Tibial artery (tissue), 4 donors: Measurements from ENCODE around the gene DEFB127.
"Not testable (repeated sequence)": the region's sequence is repeated elsewhere in the genome, so short reads cannot be mapped to it uniquely, and the experiment has no call there.

Experiments used
- DNase-seq, 2 donors: peaks; one replicate each; pipeline ENCODE4 v3.0.0-alpha.2; 2019
- H3K27ac ChIP-seq, 2 donors: fragments of 200-600 bp; sonication (generic) in 1 of 2; 1 replicate in 1 of 2; 2 replicates in 1 of 2; pipeline ENCODE4 v1.5.1; 2018 to 2019; ENCODE audit warnings: mild to moderate bottlenecking in 1 of 2
- H3K27me3 ChIP-seq, 2 donors: fragments of 200-600 bp; sonication (generic) in 1 of 2; one replicate each; pipeline versions ENCODE4 v1.5.1 to v1.6.0; 2016 to 2019
- H3K36me3 ChIP-seq, 3 donors: fragments of 200-600 bp; sonication (generic) in 2 of 3; one replicate each; pipeline ENCODE4 v1.5.1; 2016 to 2019; ENCODE audit warnings: mild to moderate bottlenecking in 2 of 3
- H3K4me1 ChIP-seq, 4 donors: fragments of 200-600 bp; sonication (generic) in 2 of 4; 1 replicate in 3 of 4; 2 replicates in 1 of 4; pipeline ENCODE4 v1.5.1; 2016 to 2019
- H3K4me3 ChIP-seq, 2 donors: fragments of 200-600 bp; sonication (generic) in 1 of 2; 1 replicate in 1 of 2; 2 replicates in 1 of 2; pipeline ENCODE4 v1.5.1; 2018 to 2019; ENCODE audit warnings: mild to moderate bottlenecking in 2 of 2
- H3K9me3 ChIP-seq, 3 donors: fragments of 200-600 bp; sonication (generic) in 1 of 3; one replicate each; pipeline ENCODE4 v1.5.1; 2016 to 2019
- intact Hi-C: fragments of 100-400 bp; cut with DNase I; formaldehyde crosslinking; loops from one replicate; pipeline ENCODE4 v1.15.0; 2023; ENCODE audit warnings: low total_unique reads
- TF ChIP-seq, protein P1 (sequence below), 2 experiments: fragments of 200-600 bp in 1 of 2; fragments of 450-650 bp in 1 of 2; IDR thresholded peaks; one replicate each; pipeline ENCODE4 v1.5.1; 2017 to 2019; ENCODE audit warnings: antibody characterized with exemption in 2 of 2, mild to moderate bottlenecking in 1 of 2, moderate library complexity in 1 of 2

DEFB127 gene

DNA sequence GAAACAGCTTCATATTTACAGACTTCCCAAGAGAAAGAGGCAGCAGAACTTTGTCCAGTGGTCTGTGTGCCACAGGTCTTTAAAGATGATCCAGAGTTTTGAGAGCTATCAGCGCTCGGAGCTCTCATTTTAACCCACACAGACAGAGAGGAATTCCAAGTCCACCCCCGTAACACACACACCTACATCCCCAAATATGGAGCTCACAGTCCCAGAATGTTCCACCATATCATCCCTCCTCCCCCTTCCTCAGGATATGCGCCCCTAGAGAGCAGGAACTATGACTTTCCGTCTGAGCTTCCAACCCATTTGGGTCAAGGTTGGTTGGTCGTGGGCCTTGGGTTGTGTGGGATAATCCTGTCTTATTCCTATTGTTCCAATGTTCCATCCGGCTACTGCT, 32.4 kb downstream of the DEFB127 start, which contains the start of gene DEFB128:
Gene DEFB128 (minus strand): TSS at position 101 of the 400 bp plus-strand sequence. CDS start 88 bp downstream, at position 13.
- no peaks in the 10 kb centered on the region for H3K27me3 ChIP-seq
- intact Hi-C loops: no loop called here

DNA sequence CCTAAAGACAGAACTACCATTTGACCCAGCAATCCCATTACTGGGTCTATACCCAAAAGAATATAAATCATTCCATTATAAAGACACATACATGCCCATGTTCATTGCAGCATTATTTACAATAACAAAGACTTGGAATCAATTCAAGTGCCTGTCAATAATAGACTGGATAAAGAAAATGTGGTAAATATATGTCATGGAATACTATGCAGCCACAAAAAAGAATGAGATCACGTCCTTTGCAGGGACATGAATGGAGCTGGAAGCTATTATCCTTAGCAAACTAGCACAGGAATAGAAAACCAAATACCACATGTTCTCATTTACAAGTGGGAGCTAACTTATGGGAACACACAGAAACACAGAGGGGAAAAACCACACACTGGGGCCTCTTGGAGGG, 41.0 kb downstream of the DEFB127 start:
- no peak overlapping the region for H3K4me3 ChIP-seq
- H3K4me1 ChIP-seq: no peaks in the 10 kb centered on the region
- no peaks in the 10 kb centered on the region for H3K27me3 ChIP-seq
- no peaks in the 10 kb centered on the region for H3K36me3 ChIP-seq
- intact Hi-C loops: no loop called here
- TF ChIP-seq, protein P1, sequence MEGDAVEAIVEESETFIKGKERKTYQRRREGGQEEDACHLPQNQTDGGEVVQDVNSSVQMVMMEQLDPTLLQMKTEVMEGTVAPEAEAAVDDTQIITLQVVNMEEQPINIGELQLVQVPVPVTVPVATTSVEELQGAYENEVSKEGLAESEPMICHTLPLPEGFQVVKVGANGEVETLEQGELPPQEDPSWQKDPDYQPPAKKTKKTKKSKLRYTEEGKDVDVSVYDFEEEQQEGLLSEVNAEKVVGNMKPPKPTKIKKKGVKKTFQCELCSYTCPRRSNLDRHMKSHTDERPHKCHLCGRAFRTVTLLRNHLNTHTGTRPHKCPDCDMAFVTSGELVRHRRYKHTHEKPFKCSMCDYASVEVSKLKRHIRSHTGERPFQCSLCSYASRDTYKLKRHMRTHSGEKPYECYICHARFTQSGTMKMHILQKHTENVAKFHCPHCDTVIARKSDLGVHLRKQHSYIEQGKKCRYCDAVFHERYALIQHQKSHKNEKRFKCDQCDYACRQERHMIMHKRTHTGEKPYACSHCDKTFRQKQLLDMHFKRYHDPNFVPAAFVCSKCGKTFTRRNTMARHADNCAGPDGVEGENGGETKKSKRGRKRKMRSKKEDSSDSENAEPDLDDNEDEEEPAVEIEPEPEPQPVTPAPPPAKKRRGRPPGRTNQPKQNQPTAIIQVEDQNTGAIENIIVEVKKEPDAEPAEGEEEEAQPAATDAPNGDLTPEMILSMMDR (IDR thresholded peaks at IDR 0.05): no peak
- no peak overlapping the region for H3K27ac ChIP-seq
- no peak for DNase-seq
- no peaks in the 10 kb centered on the region for H3K9me3 ChIP-seq

More for the DNA sequence above, 32.4 kb downstream of the DEFB127 start, which contains the start of gene DEFB128:
- no peak within 1 kb of the TSS for H3K4me3 ChIP-seq
- TF ChIP-seq, protein P1 (IDR thresholded peaks at IDR 0.05): no peak
- H3K27ac ChIP-seq: no peak within 1 kb of the TSS
- DNase-seq: no peak
- H3K9me3 ChIP-seq: no peaks in the 10 kb centered on the region
- no peaks in the 10 kb centered on the region for H3K36me3 ChIP-seq
- H3K4me1 ChIP-seq: no peaks in the 10 kb centered on the region

DNA sequence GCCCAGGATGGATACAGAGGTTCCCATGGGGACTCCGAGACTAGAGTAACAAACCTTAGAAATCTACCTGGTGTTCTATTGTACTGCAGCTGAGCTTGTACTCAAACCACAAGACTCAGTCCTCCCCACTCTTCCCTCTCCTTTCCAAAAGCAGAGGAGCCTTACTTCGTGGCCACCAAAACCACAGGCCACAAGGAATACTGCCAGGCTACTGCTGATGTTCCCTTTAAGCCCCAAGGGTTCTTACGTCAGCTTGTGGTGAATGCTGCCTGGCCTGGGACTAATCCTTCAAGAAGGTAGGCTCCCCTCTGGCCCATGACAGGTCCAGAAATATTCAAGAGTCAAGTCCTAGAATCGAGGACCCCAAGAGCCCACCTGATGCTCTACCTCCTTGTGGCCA, 42.7 kb downstream of the DEFB127 start:
- intact Hi-C loops: no loop called here
- H3K27ac ChIP-seq: no peak overlapping the region
- no peak for DNase-seq

DNA sequence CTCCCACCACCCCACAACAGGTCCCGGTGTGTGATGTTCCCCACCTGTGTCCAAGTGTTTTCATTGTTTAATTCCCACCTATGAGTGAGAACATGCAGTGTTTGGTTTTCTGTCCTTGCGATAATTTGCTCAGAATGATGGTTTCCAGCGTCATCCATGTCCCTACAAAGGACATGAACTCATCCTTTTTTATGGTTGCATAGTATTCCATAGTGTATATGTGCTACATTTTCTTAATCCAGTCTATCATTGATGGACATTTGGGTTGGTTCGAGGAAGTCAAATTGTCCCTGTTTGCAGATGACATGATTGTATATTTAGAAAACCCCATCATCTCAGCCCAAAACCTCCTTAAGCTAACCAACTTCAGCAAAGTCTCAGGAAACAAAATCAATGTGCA, 46.4 kb downstream of the DEFB127 start:
- H3K4me1 ChIP-seq, H3K36me3 ChIP-seq, H3K27ac ChIP-seq, intact Hi-C loops, H3K9me3 ChIP-seq, DNase-seq, H3K27me3 ChIP-seq, H3K4me3 ChIP-seq: not testable (repeated sequence)

More for the DNA sequence above, 42.7 kb downstream of the DEFB127 start:
- TF ChIP-seq, protein P1 (IDR thresholded peaks at IDR 0.05): no peak
- Histone ChIP-seq H3K27me3 (no peaks in the 10 kb centered on the region), H3K36me3 (no peaks in the 10 kb centered on the region), H3K4me1 (no peaks in the 10 kb centered on the region), H3K4me3 (no peak overlapping the region), H3K9me3 (no peaks in the 10 kb centered on the region)
